Smooth muscle cell (in vitro differentiated cells): ENCODE measurements around the gene UNC79. TPM values are rescaled to one million over a fixed set of nuclear protein-coding genes. Genes with fewer than 3 reads are reported as not detected.

Experiments
- DNase-seq: peaks from one replicate; lab custom pipeline; 2025; ENCODE audit not compliant: unreplicated experiment; lab: John Stamatoyannopoulos, UW
- H2AFZ ChIP-seq: fragments of 200-600 bp; sonication (generic); 2 replicates; pipeline ENCODE4 v1.6.0; 2016; ENCODE audit warnings: antibody characterized with exemption, low read depth, mild to moderate bottlenecking
- H3F3A ChIP-seq: fragments of 200-600 bp; sonication (generic); 2 replicates; pipeline ENCODE4 v1.6.0; 2017; ENCODE audit warnings: antibody characterized with exemption, low read depth
- H3K27ac ChIP-seq: fragments of 200-600 bp; sonication (generic); 2 replicates; pipeline ENCODE4 v1.5.1; 2016; ENCODE audit warnings: low read depth, mild to moderate bottlenecking
- H3K27me3 ChIP-seq: fragments of 200-600 bp; sonication (generic); 2 replicates; pipeline ENCODE4 v1.6.1; 2016; ENCODE audit warnings: low read depth, mild to moderate bottlenecking
- H3K36me3 ChIP-seq: fragments of 200-600 bp; sonication (generic); 2 replicates; pipeline ENCODE4 v1.5.1; 2016; ENCODE audit warnings: low read depth
- H3K4me1 ChIP-seq: fragments of 200-600 bp; sonication (generic); 2 replicates; pipeline ENCODE4 v1.5.1; 2016; ENCODE audit warnings: low read depth
- H3K4me2 ChIP-seq: fragments of 200-600 bp; sonication (generic); 2 replicates; pipeline ENCODE4 v1.6.0; 2016; ENCODE audit warnings: mild to moderate bottlenecking
- H3K4me3 ChIP-seq: fragments of 200-600 bp; sonication (generic); 2 replicates; pipeline ENCODE4 v1.5.1; 2016; ENCODE audit warnings: mild to moderate bottlenecking
- H3K79me2 ChIP-seq: fragments of 200-600 bp; sonication (generic); 2 replicates; pipeline ENCODE4 v1.6.0; 2016; ENCODE audit warnings: low read depth, mild to moderate bottlenecking
- H3K9ac ChIP-seq: fragments of 200-600 bp; sonication (generic); 2 replicates; pipeline ENCODE4 v1.6.0; 2016; ENCODE audit warnings: low read depth
- H3K9me3 ChIP-seq: fragments of 200-600 bp; sonication (generic); replicated peaks from 2 replicates; pipeline ENCODE4 v1.5.1; 2016; ENCODE audit warnings: low read depth
- H4K20me1 ChIP-seq: fragments of 200-600 bp; sonication (generic); 2 replicates; pipeline ENCODE4 v1.6.0; 2016; ENCODE audit warnings: low read depth
- CTCF ChIP-seq: fragments of 200-600 bp; sonication (generic); IDR thresholded peaks from 2 replicates; pipeline ENCODE4 v1.5.1; 2017; ENCODE audit warnings: borderline replicate concordance, mild to moderate bottlenecking, antibody characterized with exemption; ENCODE audit not compliant: insufficient read depth, poor library complexity, severe bottlenecking
- WGBS: methylation state at CpG from one replicate; pipeline ENCODE4 v1.1.7; 2016; ENCODE audit warnings: low lambda C conversion rate; 5-methylcytosine and 5-hydroxymethylcytosine counted together
- polyA plus RNA-seq: library from polyadenylated mRNA; unstranded; fragments of >200 nt; fragmentation: Nextera tagmentation; extraction: Ambion mirVana; gene quantifications from 2 replicates; pipeline ENCODE4 v1.2.1, GENCODE V29; 2016
- total RNA-seq: library from RNA; depleted of rRNA; stranded (reverse); fragments of >200 nt; gene quantifications from 2 replicates; pipeline ENCODE4 v1.2.3, GENCODE V29; 2014

Gene UNC79
- total and polyA plus RNA-seq, 2 experiments from 2014 or later, result 0.06 to 0.36 TPM

GRCh38 chr14:93544212-93544611 lies 113.5 kb downstream of the UNC79 start:
- Histone ChIP-seq H3F3A (no peaks in the 10 kb centered on the region), H3K36me3 (no peaks in the 10 kb centered on the region), H2AFZ (no peak overlapping the region), H3K4me3 (no peak overlapping the region), H3K79me2 (no peaks in the 10 kb centered on the region), H3K9me3 (no peaks in the 10 kb centered on the region), H3K27me3 (no peaks in the 10 kb centered on the region), H3K4me1 (no peaks in the 10 kb centered on the region), H3K4me2 (no peak overlapping the region), H3K27ac (no peak overlapping the region), H4K20me1 (no peaks in the 10 kb centered on the region), H3K9ac (no peak overlapping the region)
- no peak for DNase-seq
- no peak for TF ChIP-seq CTCF
- WGBS, result 85% methylated on average over 3 of the region's 3 CpGs

GRCh38 chr14:93546642-93547041 lies 115.9 kb downstream of the UNC79 start:
- Histone ChIP-seq H4K20me1 (no peaks in the 10 kb centered on the region), H3K36me3 (no peaks in the 10 kb centered on the region), H3K4me2 (no peak overlapping the region), H3K9me3 (no peaks in the 10 kb centered on the region), H3F3A (no peaks in the 10 kb centered on the region), H3K4me3 (no peak overlapping the region), H3K27me3 (no peaks in the 10 kb centered on the region), H3K4me1 (no peaks in the 10 kb centered on the region), H3K27ac (no peak overlapping the region), H2AFZ (no peak overlapping the region), H3K9ac (no peak overlapping the region), H3K79me2 (no peaks in the 10 kb centered on the region)
- WGBS, result 57% methylated on average over 1 of the region's 1 CpG
- TF ChIP-seq CTCF, result no peak
- no peak for DNase-seq

- Histone ChIP-seq H3K36me3 (no peaks in the 10 kb centered on the region), H3K9ac (no peak overlapping the region), H3K4me3 (no peak overlapping the region), H3K27ac (no peak overlapping the region), H3K27me3 (no peaks in the 10 kb centered on the region), H3F3A (no peaks in the 10 kb centered on the region), H3K4me2 (no peak overlapping the region), H3K4me1 (no peaks in the 10 kb centered on the region), H4K20me1 (no peaks in the 10 kb centered on the region), H3K9me3 (no peaks in the 10 kb centered on the region), H3K79me2 (no peaks in the 10 kb centered on the region), H2AFZ (no peak overlapping the region)
- no peak for DNase-seq
- no peak for TF ChIP-seq CTCF
- 73% methylated on average over 3 of the region's 3 CpGs for WGBS
Measured at GRCh38 chr14:93548102-93548843, 117.5 kb downstream of the UNC79 start.

GRCh38 chr14:93549595-93549994 lies 118.9 kb downstream of the UNC79 start:
- no peak overlapping the region for H3K27ac ChIP-seq
- H3K4me3 ChIP-seq, result no peak overlapping the region
- no peaks in the 10 kb centered on the region for H3K4me1 ChIP-seq
- no peak for TF ChIP-seq CTCF
- no peaks in the 10 kb centered on the region for H3K9me3 ChIP-seq
- no peaks in the 10 kb centered on the region for H3K79me2 ChIP-seq
- H3K4me2 ChIP-seq, result no peak overlapping the region
- no peak overlapping the region for H2AFZ ChIP-seq
- H3F3A ChIP-seq, result no peaks in the 10 kb centered on the region
- no peaks in the 10 kb centered on the region for H3K27me3 ChIP-seq
- H4K20me1 ChIP-seq, result no peaks in the 10 kb centered on the region
- no peaks in the 10 kb centered on the region for H3K36me3 ChIP-seq
- H3K9ac ChIP-seq, result no peak overlapping the region
- DNase-seq, result no peak
